Small intestine (tissue), 7 donors: Measurements from ENCODE around the gene RGS17. TPM values are rescaled to one million over a fixed set of nuclear protein-coding genes. Genes with fewer than 3 reads are reported as not detected.

Experiments used
- DNase-seq, 2 donors: peaks; one replicate each; pipeline versions ENCODE4 v3.0.0 to v3.0.0-alpha.2; 2013
- FAIRE-seq: peaks from 2 replicates; lab custom pipeline; 2012; peaks lifted over from hg19 to GRCh38; lab: Jason Lieb, UNC
- H3K27ac ChIP-seq, 3 donors: one replicate each; pipeline ENCODE4 v1.5.1; 2013; ENCODE audit warnings: low read length in 2 of 3, mild to moderate bottlenecking in 2 of 3, control low read depth in 1 of 3, inconsistent platforms in 1 of 3, low read depth in 1 of 3, moderate library complexity in 1 of 3
- H3K27me3 ChIP-seq, 3 donors: one replicate each; pipeline ENCODE4 v1.6.1; 2013; ENCODE audit warnings: low read length in 3 of 3, inconsistent platforms in 1 of 3; ENCODE audit not compliant: control insufficient read depth in 3 of 3, insufficient read depth in 3 of 3
- H3K36me3 ChIP-seq, 3 donors: one replicate each; pipeline ENCODE4 v1.6.1; 2013; ENCODE audit warnings: low read length in 3 of 3, inconsistent platforms in 1 of 3, low read depth in 1 of 3, mild to moderate bottlenecking in 1 of 3, moderate library complexity in 1 of 3; ENCODE audit not compliant: control insufficient read depth in 3 of 3, insufficient read depth in 2 of 3
- H3K4me1 ChIP-seq, 3 donors: one replicate each; pipeline ENCODE4 v1.6.1; 2013; ENCODE audit warnings: low read length in 2 of 3, inconsistent platforms in 1 of 3, low read depth in 1 of 3, mild to moderate bottlenecking in 1 of 3, moderate library complexity in 1 of 3; ENCODE audit not compliant: control insufficient read depth in 3 of 3, insufficient read depth in 2 of 3
- H3K4me3 ChIP-seq, 3 donors: one replicate each; pipeline ENCODE4 v1.5.1; 2013; ENCODE audit warnings: low read length in 3 of 3, control low read depth in 1 of 3, inconsistent platforms in 1 of 3, low read depth in 1 of 3, mild to moderate bottlenecking in 1 of 3, moderate library complexity in 1 of 3
- H3K9me3 ChIP-seq, 2 donors: one replicate each; pipeline ENCODE4 v1.6.1; 2013; ENCODE audit warnings: low read depth in 1 of 2, low read length in 1 of 2; ENCODE audit not compliant: control insufficient read depth in 2 of 2, insufficient read depth in 1 of 2
- WGBS, 3 donors: extraction: QIAGEN DNeasy Blood & Tissue Kit; methylation state at CpG; one replicate each; pipeline ENCODE4 v1.1.7; 2013; 5-methylcytosine and 5-hydroxymethylcytosine counted together
- polyA plus RNA-seq, 4 donors: library from polyadenylated mRNA; stranded (reverse) in 3 of 4; unstranded in 1 of 4; fragments of 200-250 nt in 3 of 4; fragments of 120-200 nt in 1 of 4; gene quantifications; one replicate each; pipeline versions ENCODE4 v1.2.1 to v1.2.3, GENCODE V29; 2013
- donor health status: healthy with polysubstance abuse.
- donor health status: control.
- donor health status: control.
- donor health status: Bipolar disorder and iron deficiency.
- donor health status: healthy.

The RGS17 gene
- polyA plus RNA-seq, 4 donors = under 0.01 to 1.4 (median 0.15) TPM; not detected in 1

GRCh38 chr6:153047386-153047785 lies 83.7 kb downstream of the RGS17 start:
- FAIRE-seq (no peak), DNase-seq (no peak)
- Histone ChIP-seq H3K27ac (no peak overlapping the region), H3K27me3 (no peaks in the 10 kb centered on the region), H3K4me3 (no peak overlapping the region), H3K9me3 (no peaks in the 10 kb centered on the region), H3K4me1 (no peaks in the 10 kb centered on the region), H3K36me3 (no peaks in the 10 kb centered on the region)
- WGBS, 3 donors = 81 to 93% (median 90%) methylated on average over 2 of the region's 2 CpGs

- H3K4me1 ChIP-seq = no peaks in the 10 kb centered on the region
- H3K36me3 ChIP-seq = no peaks in the 10 kb centered on the region
- H3K27ac ChIP-seq = no peak overlapping the region
- H3K9me3 ChIP-seq = no peaks in the 10 kb centered on the region
- DNase-seq (no peak), FAIRE-seq (no peak)
- no peak overlapping the region for H3K4me3 ChIP-seq
- H3K27me3 ChIP-seq = no peaks in the 10 kb centered on the region
Observed at GRCh38 chr6:153045271-153045670, 85.8 kb downstream of the RGS17 start.

DNA sequence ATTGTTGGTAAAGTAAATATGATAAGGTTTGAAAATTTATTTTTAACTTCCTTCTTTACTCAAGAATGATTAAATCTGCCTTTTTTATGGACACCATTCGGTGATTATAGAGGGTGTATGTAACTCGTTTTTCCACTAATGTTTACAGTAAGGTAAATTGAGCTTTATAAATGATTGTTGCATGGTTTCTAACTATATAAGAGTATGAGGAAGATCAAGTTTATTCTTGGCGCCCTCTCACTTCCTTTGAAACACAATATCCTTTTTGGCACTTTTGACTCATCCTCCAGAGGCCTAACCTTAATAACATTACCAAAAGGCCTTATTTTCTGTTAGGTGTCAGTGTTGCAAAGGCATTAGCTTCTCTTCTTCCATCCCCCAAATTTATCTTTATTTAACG lies 86.8 kb downstream of the RGS17 start:
- no peak for DNase-seq
- Histone ChIP-seq H3K27me3 (no peaks in the 10 kb centered on the region), H3K9me3 (no peaks in the 10 kb centered on the region), H3K4me1 (no peaks in the 10 kb centered on the region), H3K27ac (no peak overlapping the region), H3K36me3 (no peaks in the 10 kb centered on the region), H3K4me3 (no peak overlapping the region)
- 39 to 62% (median 47%) methylated on average over 4 of the region's 4 CpGs for WGBS, 3 donors
- no peak for FAIRE-seq

GRCh38 chr6:153043719-153044118 lies 87.4 kb downstream of the RGS17 start:
- no peak for FAIRE-seq

DNA sequence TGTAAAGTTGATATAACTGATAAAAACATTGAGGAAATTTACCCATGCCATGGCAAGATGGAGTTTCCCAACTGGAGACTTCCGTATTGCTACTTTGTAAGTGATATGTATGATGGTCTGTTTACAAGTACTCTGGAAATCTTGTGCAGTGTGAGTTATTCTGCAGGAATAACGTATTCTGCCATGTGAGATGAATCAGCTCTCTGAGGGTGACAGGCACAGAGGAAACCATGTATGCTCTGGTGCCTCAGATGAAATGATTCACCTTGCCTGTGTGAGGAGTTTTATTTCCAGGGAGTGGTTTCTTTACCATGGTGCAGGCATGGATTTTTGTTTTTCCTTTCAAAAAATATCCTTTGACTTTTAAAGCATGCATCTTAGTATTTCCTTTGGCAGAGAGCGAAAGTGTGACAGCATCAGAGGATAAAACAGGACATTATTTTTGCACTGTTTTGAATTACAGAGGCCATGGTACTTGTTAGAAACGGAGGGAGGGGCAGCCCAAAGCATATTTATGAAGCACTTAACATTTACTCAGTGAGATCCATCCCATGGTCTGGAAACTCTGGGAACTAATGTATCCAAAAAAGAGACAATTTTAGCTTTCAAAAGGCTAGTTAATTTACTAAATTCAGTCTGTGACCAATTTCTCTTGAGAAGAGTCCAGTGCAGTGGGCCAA lies 92.6 kb downstream of the RGS17 start:
- DNase-seq (no peak), FAIRE-seq (no peak)
- H3K36me3 ChIP-seq = no peaks in the 10 kb centered on the region
- no peak overlapping the region for H3K4me3 ChIP-seq
- H3K27me3 ChIP-seq = no peaks in the 10 kb centered on the region
- 76 to 79% (median 77%) methylated on average over 4 of the region's 4 CpGs for WGBS, 3 donors
- no peak overlapping the region for H3K27ac ChIP-seq
- H3K4me1 ChIP-seq = no peaks in the 10 kb centered on the region
- no peaks in the 10 kb centered on the region for H3K9me3 ChIP-seq

More at GRCh38 chr6:153043719-153044118, 87.4 kb downstream of the RGS17 start:
- WGBS, 3 donors = 35 to 69% (median 60%) methylated on average over 3 of the region's 3 CpGs
- DNase-seq = peak in 1 of 2 donors; percentile 20
- Histone ChIP-seq H3K4me3 (no peak overlapping the region), H3K27me3 (no peaks in the 10 kb centered on the region), H3K4me1 (no peaks in the 10 kb centered on the region), H3K27ac (no peak overlapping the region), H3K36me3 (no peaks in the 10 kb centered on the region), H3K9me3 (no peaks in the 10 kb centered on the region)

- Histone ChIP-seq H3K4me3 (no peak overlapping the region), H3K9me3 (no peaks in the 10 kb centered on the region), H3K27me3 (no peaks in the 10 kb centered on the region), H3K4me1 (no peaks in the 10 kb centered on the region), H3K27ac (no peak overlapping the region), H3K36me3 (no peaks in the 10 kb centered on the region)
- no peak for DNase-seq
- FAIRE-seq = no peak
- 95 to 96% (median 96%) methylated on average over 9 of the region's 9 CpGs for WGBS, 3 donors
Observed at GRCh38 chr6:153034139-153034538, 96.9 kb downstream of the RGS17 start.

- DNase-seq = peak; percentile 13 to 14
- Histone ChIP-seq H3K9me3 (no peaks in the 10 kb centered on the region), H3K27me3 (no peaks in the 10 kb centered on the region), H3K36me3 (no peaks in the 10 kb centered on the region), H3K27ac (no peak overlapping the region), H3K4me1 (no peaks in the 10 kb centered on the region), H3K4me3 (no peak overlapping the region)
- FAIRE-seq = no peak
- WGBS, 3 donors = 66 to 71% (median 68%) methylated on average over 9 of the region's 9 CpGs
Observed at GRCh38 chr6:153032255-153032882, 98.7 kb downstream of the RGS17 start.

DNA sequence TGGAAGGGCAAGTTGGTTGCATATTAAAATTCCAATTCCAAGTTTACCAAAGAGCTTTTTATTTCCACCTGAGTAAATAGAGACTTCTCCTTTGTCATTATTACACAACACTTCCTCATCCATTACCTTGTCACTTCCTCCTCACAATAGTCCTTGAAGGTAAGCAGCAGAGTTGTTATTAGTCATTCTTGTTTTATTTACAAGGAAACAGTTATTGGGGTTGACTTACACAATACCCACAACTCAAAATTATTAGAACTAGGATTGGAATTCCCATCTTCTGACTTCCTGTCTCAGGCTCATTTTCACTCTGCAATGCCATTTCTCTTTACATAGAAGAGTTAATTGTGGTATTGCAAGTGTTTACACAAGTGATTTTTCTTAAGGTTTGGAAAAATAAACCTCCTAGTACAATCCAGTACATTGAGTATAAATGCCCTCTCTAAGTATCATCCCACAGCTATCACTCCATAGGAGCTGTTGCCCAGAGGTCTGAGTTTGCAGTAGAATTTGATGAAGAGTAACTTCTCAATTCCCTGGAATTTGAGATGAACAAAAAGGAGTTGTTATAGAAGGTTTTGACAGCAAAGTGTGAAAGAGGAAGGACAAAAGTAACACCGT lies 99.6 kb downstream of the RGS17 start:
- Histone ChIP-seq H3K27me3 (no peaks in the 10 kb centered on the region), H3K27ac (no peak overlapping the region), H3K9me3 (no peaks in the 10 kb centered on the region), H3K36me3 (no peaks in the 10 kb centered on the region), H3K4me1 (no peaks in the 10 kb centered on the region), H3K4me3 (no peak overlapping the region)
- FAIRE-seq (no peak), DNase-seq (no peak)
- 32 to 52% (median 42%) methylated on average over 1 of the region's 1 CpG for WGBS, 3 donors
